ENCODE measurements around the gene RNF39.
"Not testable (repeated sequence)": the region's sequence is repeated elsewhere in the genome, so short reads cannot be mapped to it uniquely, and the experiment has no call there.

RNF39 gene

DNA sequence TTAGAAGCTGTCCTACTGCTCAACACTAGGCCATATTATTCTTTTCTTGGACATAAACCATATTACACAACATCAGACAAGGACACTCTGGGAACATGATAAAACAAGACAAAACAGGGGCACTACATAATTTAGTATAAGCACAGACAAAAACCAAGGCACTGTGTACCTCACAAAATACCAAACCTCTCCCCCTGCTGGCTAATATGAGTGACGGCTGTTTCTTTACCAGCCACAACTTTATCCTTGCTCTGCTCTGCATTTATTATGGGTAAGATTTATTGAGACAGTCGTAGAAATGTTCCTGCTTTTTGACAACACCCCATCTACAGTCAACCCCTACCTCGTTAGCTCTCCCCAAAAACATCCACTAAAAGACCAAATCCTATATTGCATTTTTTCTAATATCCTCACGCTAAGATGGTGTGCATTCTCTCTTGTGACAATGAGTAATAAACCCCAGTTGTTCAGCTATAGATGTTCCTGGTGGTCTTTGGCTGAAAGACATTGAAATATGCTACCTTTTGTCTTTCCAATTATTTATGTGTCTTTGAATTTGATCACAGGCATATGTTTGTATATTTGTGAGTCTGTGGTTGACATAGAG is 38.3 kb downstream of the RNF39 start:
- TF ChIP-seq RARB (CRISPR knock-in tag; IDR thresholded peaks at IDR 0.05), result no peak
- no peak for TF ChIP-seq CSDC2 (CRISPR knock-in tag; IDR thresholded peaks at IDR 0.05)
- TF ChIP-seq, protein P1, sequence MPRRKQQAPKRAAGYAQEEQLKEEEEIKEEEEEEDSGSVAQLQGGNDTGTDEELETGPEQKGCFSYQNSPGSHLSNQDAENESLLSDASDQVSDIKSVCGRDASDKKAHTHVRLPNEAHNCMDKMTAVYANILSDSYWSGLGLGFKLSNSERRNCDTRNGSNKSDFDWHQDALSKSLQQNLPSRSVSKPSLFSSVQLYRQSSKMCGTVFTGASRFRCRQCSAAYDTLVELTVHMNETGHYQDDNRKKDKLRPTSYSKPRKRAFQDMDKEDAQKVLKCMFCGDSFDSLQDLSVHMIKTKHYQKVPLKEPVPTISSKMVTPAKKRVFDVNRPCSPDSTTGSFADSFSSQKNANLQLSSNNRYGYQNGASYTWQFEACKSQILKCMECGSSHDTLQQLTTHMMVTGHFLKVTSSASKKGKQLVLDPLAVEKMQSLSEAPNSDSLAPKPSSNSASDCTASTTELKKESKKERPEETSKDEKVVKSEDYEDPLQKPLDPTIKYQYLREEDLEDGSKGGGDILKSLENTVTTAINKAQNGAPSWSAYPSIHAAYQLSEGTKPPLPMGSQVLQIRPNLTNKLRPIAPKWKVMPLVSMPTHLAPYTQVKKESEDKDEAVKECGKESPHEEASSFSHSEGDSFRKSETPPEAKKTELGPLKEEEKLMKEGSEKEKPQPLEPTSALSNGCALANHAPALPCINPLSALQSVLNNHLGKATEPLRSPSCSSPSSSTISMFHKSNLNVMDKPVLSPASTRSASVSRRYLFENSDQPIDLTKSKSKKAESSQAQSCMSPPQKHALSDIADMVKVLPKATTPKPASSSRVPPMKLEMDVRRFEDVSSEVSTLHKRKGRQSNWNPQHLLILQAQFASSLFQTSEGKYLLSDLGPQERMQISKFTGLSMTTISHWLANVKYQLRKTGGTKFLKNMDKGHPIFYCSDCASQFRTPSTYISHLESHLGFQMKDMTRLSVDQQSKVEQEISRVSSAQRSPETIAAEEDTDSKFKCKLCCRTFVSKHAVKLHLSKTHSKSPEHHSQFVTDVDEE (CRISPR knock-in tag; IDR thresholded peaks at IDR 0.05), result no peak
- TF ChIP-seq, protein P2, sequence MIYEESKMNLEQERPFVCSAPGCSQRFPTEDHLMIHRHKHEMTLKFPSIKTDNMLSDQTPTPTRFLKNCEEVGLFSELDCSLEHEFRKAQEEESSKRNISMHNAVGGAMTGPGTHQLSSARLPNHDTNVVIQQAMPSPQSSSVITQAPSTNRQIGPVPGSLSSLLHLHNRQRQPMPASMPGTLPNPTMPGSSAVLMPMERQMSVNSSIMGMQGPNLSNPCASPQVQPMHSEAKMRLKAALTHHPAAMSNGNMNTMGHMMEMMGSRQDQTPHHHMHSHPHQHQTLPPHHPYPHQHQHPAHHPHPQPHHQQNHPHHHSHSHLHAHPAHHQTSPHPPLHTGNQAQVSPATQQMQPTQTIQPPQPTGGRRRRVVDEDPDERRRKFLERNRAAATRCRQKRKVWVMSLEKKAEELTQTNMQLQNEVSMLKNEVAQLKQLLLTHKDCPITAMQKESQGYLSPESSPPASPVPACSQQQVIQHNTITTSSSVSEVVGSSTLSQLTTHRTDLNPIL (CRISPR knock-in tag; IDR thresholded peaks at IDR 0.05; ENCODE audit: low read depth), result no peak
- TF ChIP-seq, protein P3, sequence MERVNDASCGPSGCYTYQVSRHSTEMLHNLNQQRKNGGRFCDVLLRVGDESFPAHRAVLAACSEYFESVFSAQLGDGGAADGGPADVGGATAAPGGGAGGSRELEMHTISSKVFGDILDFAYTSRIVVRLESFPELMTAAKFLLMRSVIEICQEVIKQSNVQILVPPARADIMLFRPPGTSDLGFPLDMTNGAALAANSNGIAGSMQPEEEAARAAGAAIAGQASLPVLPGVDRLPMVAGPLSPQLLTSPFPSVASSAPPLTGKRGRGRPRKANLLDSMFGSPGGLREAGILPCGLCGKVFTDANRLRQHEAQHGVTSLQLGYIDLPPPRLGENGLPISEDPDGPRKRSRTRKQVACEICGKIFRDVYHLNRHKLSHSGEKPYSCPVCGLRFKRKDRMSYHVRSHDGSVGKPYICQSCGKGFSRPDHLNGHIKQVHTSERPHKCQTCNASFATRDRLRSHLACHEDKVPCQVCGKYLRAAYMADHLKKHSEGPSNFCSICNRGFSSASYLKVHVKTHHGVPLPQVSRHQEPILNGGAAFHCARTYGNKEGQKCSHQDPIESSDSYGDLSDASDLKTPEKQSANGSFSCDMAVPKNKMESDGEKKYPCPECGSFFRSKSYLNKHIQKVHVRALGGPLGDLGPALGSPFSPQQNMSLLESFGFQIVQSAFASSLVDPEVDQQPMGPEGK (CRISPR knock-in tag; IDR thresholded peaks at IDR 0.05; ENCODE audit: borderline replicate concordance), result no peak
- TF ChIP-seq TOX (CRISPR knock-in tag; IDR thresholded peaks at IDR 0.05; ENCODE audit: borderline replicate concordance), result no peak
- TF ChIP-seq GLIS3 (CRISPR knock-in tag; IDR thresholded peaks at IDR 0.05), result no peak
- TF ChIP-seq TCF4 (CRISPR knock-in tag; IDR thresholded peaks at IDR 0.05; ENCODE audit: borderline replicate concordance), result no peak
- TF ChIP-seq ZNF8 (CRISPR knock-in tag; IDR thresholded peaks at IDR 0.05), result no peak
- no peak for TF ChIP-seq ESRRG (CRISPR knock-in tag; IDR thresholded peaks at IDR 0.05)
- no peak for TF ChIP-seq ZFP3 (CRISPR knock-in tag; IDR thresholded peaks at IDR 0.05)
- TF ChIP-seq, protein P4, sequence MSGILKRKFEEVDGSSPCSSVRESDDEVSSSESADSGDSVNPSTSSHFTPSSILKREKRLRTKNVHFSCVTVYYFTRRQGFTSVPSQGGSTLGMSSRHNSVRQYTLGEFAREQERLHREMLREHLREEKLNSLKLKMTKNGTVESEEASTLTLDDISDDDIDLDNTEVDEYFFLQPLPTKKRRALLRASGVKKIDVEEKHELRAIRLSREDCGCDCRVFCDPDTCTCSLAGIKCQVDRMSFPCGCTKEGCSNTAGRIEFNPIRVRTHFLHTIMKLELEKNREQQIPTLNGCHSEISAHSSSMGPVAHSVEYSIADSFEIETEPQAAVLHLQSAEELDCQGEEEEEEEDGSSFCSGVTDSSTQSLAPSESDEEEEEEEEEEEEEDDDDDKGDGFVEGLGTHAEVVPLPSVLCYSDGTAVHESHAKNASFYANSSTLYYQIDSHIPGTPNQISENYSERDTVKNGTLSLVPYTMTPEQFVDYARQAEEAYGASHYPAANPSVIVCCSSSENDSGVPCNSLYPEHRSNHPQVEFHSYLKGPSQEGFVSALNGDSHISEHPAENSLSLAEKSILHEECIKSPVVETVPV (CRISPR knock-in tag; IDR thresholded peaks at IDR 0.05), result no peak
- ATAC-seq, result peak; percentile 78

DNA sequence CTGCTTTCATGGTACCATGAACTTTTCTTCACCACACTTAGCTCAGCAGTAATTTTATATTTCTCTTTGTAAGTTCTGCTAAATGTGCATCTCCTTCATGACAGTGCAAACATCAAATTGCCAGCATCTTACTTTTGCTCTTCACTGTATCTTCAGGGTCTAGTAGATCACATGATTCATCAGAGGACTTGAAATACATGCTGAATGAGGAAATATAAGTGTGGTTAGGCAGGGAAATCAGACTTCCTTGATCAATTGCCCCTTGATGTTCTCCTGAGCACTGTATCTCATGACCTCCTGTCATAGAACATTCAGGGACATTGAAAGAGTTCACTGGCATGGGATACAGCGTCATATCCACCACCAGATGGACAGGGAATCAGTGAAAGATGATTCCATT is 39.8 kb downstream of the RNF39 start:
- ATAC-seq, result no peak
- TF ChIP-seq PPARA (CRISPR knock-in tag; IDR thresholded peaks at IDR 0.05; ENCODE audit: borderline replicate concordance) (no peak), ZNF8 (CRISPR knock-in tag; IDR thresholded peaks at IDR 0.05) (no peak), ARNTL (CRISPR knock-in tag; IDR thresholded peaks at IDR 0.05; ENCODE audit: borderline replicate concordance, low read depth) (no peak), ZC3H10 (CRISPR knock-in tag; IDR thresholded peaks at IDR 0.05) (no peak), TOX (CRISPR knock-in tag; IDR thresholded peaks at IDR 0.05; ENCODE audit: borderline replicate concordance) (no peak), SNAI2 (CRISPR knock-in tag; IDR thresholded peaks at IDR 0.05) (no peak)

DNA sequence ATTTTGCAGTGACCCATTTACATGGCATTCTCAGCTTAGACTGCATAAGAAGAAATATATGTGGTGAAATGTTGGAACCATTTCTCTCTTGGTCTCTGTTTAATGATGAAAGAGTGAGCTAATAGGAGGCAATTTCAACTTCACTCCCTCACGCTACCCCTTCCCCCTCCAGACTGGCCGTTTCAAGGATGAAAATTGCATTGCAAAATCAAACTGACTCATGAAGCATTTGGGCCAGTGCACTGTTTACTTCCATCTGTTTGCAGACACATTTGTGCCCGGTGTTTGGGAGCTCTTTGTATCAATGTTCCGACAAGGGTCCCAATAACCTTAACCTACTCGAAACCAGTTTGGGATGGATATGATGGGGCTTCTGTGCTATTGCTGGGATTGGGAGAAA is 42.1 kb downstream of the RNF39 start:
- not testable (repeated sequence) for ATAC-seq

DNA sequence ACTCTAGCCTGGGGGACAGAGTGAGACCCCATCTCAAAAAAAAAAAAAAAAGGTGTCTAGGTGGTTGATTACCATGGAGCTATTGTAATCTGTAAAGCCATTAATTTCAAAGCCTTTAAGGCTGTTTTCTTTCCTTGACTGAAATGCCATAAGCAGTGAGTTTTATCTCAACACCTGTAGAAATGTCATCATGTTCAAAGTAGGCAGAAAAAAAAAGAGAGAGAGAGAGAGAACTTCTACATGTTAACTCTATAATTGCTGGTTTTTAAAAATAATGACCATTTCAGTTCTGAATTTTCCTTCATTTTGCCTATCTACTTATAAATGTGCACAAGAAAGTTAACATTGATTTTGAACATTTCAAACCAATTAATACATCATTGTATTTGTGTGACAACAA is 44.2 kb downstream of the RNF39 start:
- TF ChIP-seq CSDC2 (CRISPR knock-in tag; IDR thresholded peaks at IDR 0.05) (no peak), SNAI2 (CRISPR knock-in tag; IDR thresholded peaks at IDR 0.05) (no peak), BACH2 (CRISPR knock-in tag; IDR thresholded peaks at IDR 0.05; ENCODE audit: borderline replicate concordance) (no peak), ZNF565 (CRISPR knock-in tag; conservative IDR thresholded peaks at IDR 0.05; ENCODE audit: low read depth) (no peak), PPARA (CRISPR knock-in tag; IDR thresholded peaks at IDR 0.05; ENCODE audit: borderline replicate concordance) (no peak), ZFP3 (CRISPR knock-in tag; IDR thresholded peaks at IDR 0.05) (no peak), OSR1 (CRISPR knock-in tag; IDR thresholded peaks at IDR 0.05) (no peak)
- TF ChIP-seq, protein P2 (CRISPR knock-in tag; IDR thresholded peaks at IDR 0.05; ENCODE audit: low read depth), result no peak
- TF ChIP-seq, protein P4 (CRISPR knock-in tag; IDR thresholded peaks at IDR 0.05), result no peak
- ATAC-seq, result no peak
